ENCODE data around the gene KLHL18. TPM values are rescaled to one million over a fixed set of nuclear protein-coding genes. Genes with fewer than 3 reads are reported as not detected.
"Not testable (repeated sequence)": the region's sequence is repeated elsewhere in the genome, so short reads cannot be mapped to it uniquely, and the experiment has no call there.

Gene KLHL18
- total and polyA plus RNA-seq, 4 donors = 13.4 to 27.5 (median 17.9) TPM

GRCh38 chr3:47301456-47301855 lies 18.7 kb downstream of the KLHL18 start:
- H3K27me3 ChIP-seq (ENCODE audit: control insufficient read depth in 3 of 3, insufficient read depth in 3 of 3, low read length in 2 of 3) = no peaks in the 10 kb centered on the region
- DNase-seq (no peak), ATAC-seq (ENCODE audit: insufficient read depth, low FRiP score) (no peak)
- H3K4me1 ChIP-seq (ENCODE audit: control insufficient read depth in 5 of 5, insufficient read depth in 5 of 5, low read length in 5 of 5) = peaks cover 0 to 4% (median 0%) of the 10 kb centered on the region in 5 donors
- H3K9me3 ChIP-seq (ENCODE audit: control insufficient read depth in 4 of 4, insufficient read depth in 3 of 4, low read length in 3 of 4) = no peaks in the 10 kb centered on the region
- no peak overlapping the region for H3K4me3 ChIP-seq
- TF ChIP-seq CTCF (IDR thresholded peaks at IDR 0.05; ENCODE audit: control extremely low read depth, extremely low read depth) = no peak
- H3K27ac ChIP-seq (ENCODE audit: low read depth in 1 of 2, low read length in 1 of 2) = no peak overlapping the region
- no peak overlapping the region for H3K9ac ChIP-seq (ENCODE audit: insufficient read depth in 1 of 2, low read length in 2 of 2)
- H3K36me3 ChIP-seq (ENCODE audit: control insufficient read depth in 4 of 4, insufficient read depth in 4 of 4, low read length in 4 of 4) = peaks cover 5 to 10% (median 6%) of the 10 kb centered on the region in 4 donors

- no peak for ATAC-seq (ENCODE audit: insufficient read depth, low FRiP score)
- peaks cover 5 to 9% (median 6%) of the 10 kb centered on the region in 4 donors for H3K36me3 ChIP-seq (ENCODE audit: control insufficient read depth in 4 of 4, insufficient read depth in 4 of 4, low read length in 4 of 4)
- 79 to 80% methylated on average over 2 of the region's 2 CpGs for WGBS, 2 donors
- no peak for TF ChIP-seq CTCF (IDR thresholded peaks at IDR 0.05; ENCODE audit: control extremely low read depth, extremely low read depth)
- H3K9me3 ChIP-seq (ENCODE audit: control insufficient read depth in 4 of 4, insufficient read depth in 3 of 4, low read length in 3 of 4) = no peaks in the 10 kb centered on the region
- no peaks in the 10 kb centered on the region for H3K27me3 ChIP-seq (ENCODE audit: control insufficient read depth in 3 of 3, insufficient read depth in 3 of 3, low read length in 2 of 3)
- no peak for DNase-seq
- peaks cover 0 to 1% (median 0%) of the 10 kb centered on the region in 5 donors for H3K4me1 ChIP-seq (ENCODE audit: control insufficient read depth in 5 of 5, insufficient read depth in 5 of 5, low read length in 5 of 5)
- no peak overlapping the region for H3K9ac ChIP-seq (ENCODE audit: insufficient read depth in 1 of 2, low read length in 2 of 2)
- no peak overlapping the region for H3K4me3 ChIP-seq
- H3K27ac ChIP-seq (ENCODE audit: low read depth in 1 of 2, low read length in 1 of 2) = no peak overlapping the region
Measured at GRCh38 chr3:47306022-47306421, 23.3 kb downstream of the KLHL18 start.

GRCh38 chr3:47309231-47309630 lies 26.5 kb downstream of the KLHL18 start:
- H3K4me3 ChIP-seq; DNase-seq; ATAC-seq (ENCODE audit: insufficient read depth, low FRiP score): not testable (repeated sequence)

GRCh38 chr3:47310391-47310790 lies 27.6 kb downstream of the KLHL18 start:
- no peak for TF ChIP-seq CTCF (IDR thresholded peaks at IDR 0.05; ENCODE audit: control extremely low read depth, extremely low read depth)
- DNase-seq (no peak), ATAC-seq (ENCODE audit: insufficient read depth, low FRiP score) (no peak)
- Histone ChIP-seq H3K4me3 (no peak overlapping the region), H3K27me3 (ENCODE audit: control insufficient read depth in 3 of 3, insufficient read depth in 3 of 3, low read length in 2 of 3) (no peaks in the 10 kb centered on the region), H3K27ac (ENCODE audit: low read depth in 1 of 2, low read length in 1 of 2) (no peak overlapping the region), H3K9ac (ENCODE audit: insufficient read depth in 1 of 2, low read length in 2 of 2) (no peak overlapping the region), H3K4me1 (ENCODE audit: control insufficient read depth in 5 of 5, insufficient read depth in 5 of 5, low read length in 5 of 5) (peaks cover 0 to 2% (median 0%) of the 10 kb centered on the region in 5 donors), H3K9me3 (ENCODE audit: control insufficient read depth in 4 of 4, insufficient read depth in 3 of 4, low read length in 3 of 4) (no peaks in the 10 kb centered on the region), H3K36me3 (ENCODE audit: control insufficient read depth in 4 of 4, insufficient read depth in 4 of 4, low read length in 4 of 4) (peaks cover 0 to 4% (median 0%) of the 10 kb centered on the region in 4 donors)
- 92 to 95% methylated on average over 4 of the region's 4 CpGs for WGBS, 2 donors

More at GRCh38 chr3:47309231-47309630, 26.5 kb downstream of the KLHL18 start:
- H3K36me3 ChIP-seq (ENCODE audit: control insufficient read depth in 4 of 4, insufficient read depth in 4 of 4, low read length in 4 of 4); H3K27ac ChIP-seq (ENCODE audit: low read depth in 1 of 2, low read length in 1 of 2); H3K4me1 ChIP-seq (ENCODE audit: control insufficient read depth in 5 of 5, insufficient read depth in 5 of 5, low read length in 5 of 5); H3K9me3 ChIP-seq (ENCODE audit: control insufficient read depth in 4 of 4, insufficient read depth in 3 of 4, low read length in 3 of 4); H3K9ac ChIP-seq (ENCODE audit: insufficient read depth in 1 of 2, low read length in 2 of 2); H3K27me3 ChIP-seq (ENCODE audit: control insufficient read depth in 3 of 3, insufficient read depth in 3 of 3, low read length in 2 of 3): not testable (repeated sequence)
- 98% methylated on average over 24 to 27 of the region's 28 CpGs for WGBS, 2 donors
